HK-2 (cell line): Measurements from ENCODE around the gene MIAT.
A peak's percentile ranks its signal among the peaks of the same experiment; 100 is the strongest.

Source experiments
- DNase-seq: peaks from one replicate; pipeline ENCODE4 v3.0.0-alpha.2; 2018; ENCODE audit not compliant: unreplicated experiment

The MIAT gene

GRCh38 chr22:26632422-26633155, 24.8 kb upstream of the MIAT start:
- no peak for DNase-seq

- DNase-seq, result no peak
These were observed 23.2 kb upstream of the MIAT start for GRCh38 chr22:26634189-26634588.

GRCh38 chr22:26635117-26635516, 22.3 kb upstream of the MIAT start:
- no peak for DNase-seq

GRCh38 chr22:26636296-26636695, 21.1 kb upstream of the MIAT start:
- DNase-seq, result no peak

- DNase-seq, result no peak
These were observed 14.6 kb upstream of the MIAT start for GRCh38 chr22:26642465-26643417.

- DNase-seq, result no peak
These were observed 13.8 kb upstream of the MIAT start for GRCh38 chr22:26643418-26644100.

- DNase-seq, result no peak
These were observed 11.2 kb upstream of the MIAT start for GRCh38 chr22:26646158-26646557.

- DNase-seq, result no peak
These were observed 9.3 kb upstream of the MIAT start for GRCh38 chr22:26648011-26648497.

GRCh38 chr22:26648528-26649388, 8.6 kb upstream of the MIAT start:
- no peak for DNase-seq

GRCh38 chr22:26650722-26651421, 6.5 kb upstream of the MIAT start:
- no peak for DNase-seq

- DNase-seq, result no peak
These were observed 5.6 kb upstream of the MIAT start for GRCh38 chr22:26651815-26652214.

GRCh38 chr22:26658161-26658560, 773 bp downstream of the MIAT start:
- no peak for DNase-seq

GRCh38 chr22:26658671-26659478, 1.5 kb downstream of the MIAT start:
- peak; percentile 79 for DNase-seq

GRCh38 chr22:26660356-26660755, 3.0 kb downstream of the MIAT start:
- DNase-seq, result no peak

- no peak for DNase-seq
These were observed 3.7 kb downstream of the MIAT start for GRCh38 chr22:26660961-26661578.

- no peak for DNase-seq
These were observed 4.8 kb downstream of the MIAT start for GRCh38 chr22:26662160-26662559.

- DNase-seq, result no peak
These were observed 6.1 kb downstream of the MIAT start for GRCh38 chr22:26663374-26663923.

- no peak for DNase-seq
These were observed 8.4 kb downstream of the MIAT start for GRCh38 chr22:26665813-26666231.

- no peak for DNase-seq
These were observed 9.8 kb downstream of the MIAT start for GRCh38 chr22:26667140-26667539.
